Ishikawa (cell line): ENCODE data around the gene VPS26A.

Experiments used
- CEBPB ChIP-seq: IDR thresholded peaks from 2 replicates; pipeline ENCODE4 v1.6.1; 2012
- CREB1 ChIP-seq: IDR thresholded peaks from 2 replicates; pipeline ENCODE4 v1.6.1; 2012; ENCODE audit warnings: low read depth
- EGR1 ChIP-seq: IDR thresholded peaks from 2 replicates; pipeline ENCODE4 v1.6.1; 2012
- EP300 ChIP-seq: IDR thresholded peaks from 2 replicates; pipeline ENCODE4 v1.6.1; 2012; ENCODE audit warnings: borderline replicate concordance
- FOXM1 ChIP-seq: IDR thresholded peaks from 2 replicates; pipeline ENCODE4 v1.6.1; 2012; ENCODE audit warnings: low read depth, borderline replicate concordance
- MAX ChIP-seq: IDR thresholded peaks from 2 replicates; pipeline ENCODE4 v1.6.1; 2012
- NFIC ChIP-seq: IDR thresholded peaks from 2 replicates; pipeline ENCODE4 v1.6.1; 2012
- RAD21 ChIP-seq: IDR thresholded peaks from 2 replicates; pipeline ENCODE4 v1.6.1; 2012; ENCODE audit warnings: low read depth
- REST ChIP-seq: IDR thresholded peaks from 2 replicates; pipeline ENCODE4 v1.6.1; 2012; ENCODE audit warnings: low read depth, mild to moderate bottlenecking
- TAF1 ChIP-seq: IDR thresholded peaks from 2 replicates; pipeline ENCODE4 v1.6.1; 2012; ENCODE audit warnings: low read depth, mild to moderate bottlenecking
- TCF12 ChIP-seq: IDR thresholded peaks from 2 replicates; pipeline ENCODE4 v1.6.1; 2012; ENCODE audit warnings: low read depth
- TEAD4 ChIP-seq: IDR thresholded peaks from 2 replicates; pipeline ENCODE4 v1.6.1; 2012
- USF1 ChIP-seq: IDR thresholded peaks from 2 replicates; pipeline ENCODE4 v1.6.1; 2012
- YY1 ChIP-seq: IDR thresholded peaks from 2 replicates; pipeline ENCODE4 v1.6.1; 2012; ENCODE audit warnings: low read depth
- ZBTB7A ChIP-seq: IDR thresholded peaks from 2 replicates; pipeline ENCODE4 v1.6.1; 2012; ENCODE audit warnings: low read depth

Gene VPS26A

GRCh38 chr10:69208761-69209160 lies 84.8 kb downstream of the VPS26A start:
- TF ChIP-seq ZBTB7A, result no peak
- no peak for TF ChIP-seq USF1
- no peak for TF ChIP-seq TAF1
- TF ChIP-seq EGR1, result no peak
- TF ChIP-seq FOXM1, result no peak
- no peak for TF ChIP-seq YY1
- no peak for TF ChIP-seq EP300
- TF ChIP-seq CEBPB, result no peak
- no peak for TF ChIP-seq RAD21
- no peak for TF ChIP-seq CREB1
- TF ChIP-seq NFIC, result no peak
- no peak for TF ChIP-seq TEAD4
- no peak for TF ChIP-seq REST
- TF ChIP-seq TCF12, result no peak
- TF ChIP-seq MAX, result no peak

- TF ChIP-seq USF1, result no peak
- no peak for TF ChIP-seq NFIC
- no peak for TF ChIP-seq EGR1
Observed at GRCh38 chr10:69209787-69210484, 86.0 kb downstream of the VPS26A start.

- TF ChIP-seq TCF12 (no peak), RAD21 (no peak), FOXM1 (no peak), TEAD4 (no peak), CREB1 (no peak), REST (no peak), CEBPB (no peak), MAX (no peak), TAF1 (no peak), ZBTB7A (no peak), YY1 (no peak), EP300 (no peak)
Observed at GRCh38 chr10:69211104-69211503, 87.1 kb downstream of the VPS26A start.

- TF ChIP-seq USF1 (no peak), TAF1 (no peak), ZBTB7A (no peak), YY1 (no peak), EGR1 (no peak), MAX (no peak), NFIC (no peak), FOXM1 (no peak), REST (no peak), TCF12 (no peak), RAD21 (no peak), CREB1 (no peak), CEBPB (no peak), EP300 (no peak), TEAD4 (no peak)
Observed at GRCh38 chr10:69211524-69211923, 87.5 kb downstream of the VPS26A start.
